ENCODE measurements around the gene NR6A1.

The NR6A1 gene

DNA sequence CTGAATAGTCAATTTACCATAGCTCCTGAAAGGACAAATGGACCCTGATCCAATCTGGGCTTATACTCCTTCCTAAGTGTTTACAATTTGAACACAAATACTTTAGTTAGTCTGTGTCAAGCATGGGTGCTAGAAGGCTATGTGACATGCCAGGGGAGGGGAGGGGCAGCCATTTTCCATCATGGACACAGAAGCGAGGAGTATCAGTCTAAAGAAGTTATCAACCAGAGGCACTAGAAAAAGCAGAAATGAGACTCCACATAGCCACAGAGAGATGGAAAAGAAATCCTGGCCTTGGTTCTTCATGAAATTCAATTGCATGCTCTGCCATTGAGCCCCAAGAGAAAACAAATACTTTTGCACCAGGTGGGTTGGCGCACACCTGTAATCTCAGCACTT, 61.8 kb downstream of the NR6A1 start:
- Histone ChIP-seq H3K9me3 (ENCODE audit: control insufficient read depth, insufficient read depth, low read length) (no peaks in the 10 kb centered on the region), H3K4me1 (ENCODE audit: control insufficient read depth, insufficient read depth, low read length) (peaks cover 1% of the 10 kb centered on the region; the same call in 1 of the 2 replicates), H3K27ac (ENCODE audit: low read length) (no peak overlapping the region), H3K36me3 (ENCODE audit: control insufficient read depth, insufficient read depth, low read length) (no peaks in the 10 kb centered on the region), H3K27me3 (ENCODE audit: control insufficient read depth, insufficient read depth, low read length) (no peaks in the 10 kb centered on the region), H3K4me3 (ENCODE audit: low read length) (no peak overlapping the region)
- WGBS (ENCODE audit: insufficient coverage, insufficient read length): no CpG with 5 or more reads among the region's 2 CpGs
- DNase-seq (ENCODE audit: low read depth, low spot score): no peak

DNA sequence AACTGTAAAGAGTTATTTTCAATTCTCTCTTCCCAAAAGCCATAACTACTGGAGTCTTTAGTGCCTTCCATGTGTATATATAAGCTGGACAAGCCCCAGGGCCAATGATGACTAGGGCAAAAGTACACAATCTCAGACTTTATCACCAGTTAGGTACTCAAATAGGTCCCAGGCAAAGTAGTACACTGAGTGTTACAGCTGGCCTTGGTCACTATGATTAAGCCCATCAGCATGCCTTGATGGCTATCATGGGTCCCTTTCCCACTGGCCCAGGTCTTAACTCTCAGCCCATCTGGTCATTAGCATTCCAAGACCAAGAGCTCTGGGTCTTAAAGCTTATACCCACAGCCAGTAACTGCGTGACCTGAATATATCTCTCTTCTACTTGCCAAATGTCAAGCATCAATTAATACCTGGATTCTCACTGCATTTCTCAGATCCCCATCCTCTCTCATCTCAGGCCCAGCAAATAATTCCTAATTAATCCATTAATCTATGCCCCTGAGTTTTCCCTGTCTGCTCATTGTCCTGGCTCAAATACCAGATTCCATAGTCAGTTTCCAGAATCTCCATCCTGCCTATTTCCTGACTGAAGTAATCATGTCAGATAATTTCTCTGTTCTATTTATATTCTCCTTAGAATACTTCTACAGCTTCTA, 62.3 kb downstream of the NR6A1 start:
- peaks cover 1% of the 10 kb centered on the region; the same call in 1 of the 2 replicates for H3K4me1 ChIP-seq (ENCODE audit: control insufficient read depth, insufficient read depth, low read length)
- DNase-seq (ENCODE audit: low read depth, low spot score): no peak
- H3K27me3 ChIP-seq (ENCODE audit: control insufficient read depth, insufficient read depth, low read length): no peaks in the 10 kb centered on the region
- WGBS (ENCODE audit: insufficient coverage, insufficient read length): no CpG with 5 or more reads among the region's 1 CpG
- no peak overlapping the region for H3K27ac ChIP-seq (ENCODE audit: low read length)
- H3K4me3 ChIP-seq (ENCODE audit: low read length): no peak overlapping the region
- no peaks in the 10 kb centered on the region for H3K9me3 ChIP-seq (ENCODE audit: control insufficient read depth, insufficient read depth, low read length)
- H3K36me3 ChIP-seq (ENCODE audit: control insufficient read depth, insufficient read depth, low read length): no peaks in the 10 kb centered on the region

DNA sequence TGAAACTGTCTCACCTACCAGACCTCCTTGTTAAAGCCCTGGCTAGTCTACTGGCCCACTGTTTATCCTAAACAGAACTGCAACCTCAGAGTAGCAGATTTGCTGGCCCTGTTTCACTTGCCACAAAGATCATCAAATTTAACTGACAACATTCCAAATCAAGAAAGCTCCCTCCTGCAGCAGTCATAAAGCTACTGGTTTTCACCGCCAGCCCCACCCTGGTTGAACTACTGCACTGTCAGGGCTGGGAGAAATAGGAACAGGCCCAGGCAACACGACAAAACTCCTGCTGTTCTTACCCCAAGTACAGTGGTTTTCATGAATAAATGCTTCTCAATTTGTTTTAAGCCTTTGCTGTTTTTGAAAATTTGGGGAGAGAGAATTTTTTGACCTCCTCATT, 63.0 kb downstream of the NR6A1 start:
- Histone ChIP-seq H3K27ac (ENCODE audit: low read length) (no peak overlapping the region), H3K9me3 (ENCODE audit: control insufficient read depth, insufficient read depth, low read length) (no peaks in the 10 kb centered on the region), H3K36me3 (ENCODE audit: control insufficient read depth, insufficient read depth, low read length) (no peaks in the 10 kb centered on the region), H3K4me1 (ENCODE audit: control insufficient read depth, insufficient read depth, low read length) (peaks cover 1% of the 10 kb centered on the region; the same call in 1 of the 2 replicates), H3K4me3 (ENCODE audit: low read length) (no peak overlapping the region), H3K27me3 (ENCODE audit: control insufficient read depth, insufficient read depth, low read length) (no peaks in the 10 kb centered on the region)
- no peak for DNase-seq (ENCODE audit: low read depth, low spot score)
- WGBS (ENCODE audit: insufficient coverage, insufficient read length): no CpG with 5 or more reads among the region's 2 CpGs

DNA sequence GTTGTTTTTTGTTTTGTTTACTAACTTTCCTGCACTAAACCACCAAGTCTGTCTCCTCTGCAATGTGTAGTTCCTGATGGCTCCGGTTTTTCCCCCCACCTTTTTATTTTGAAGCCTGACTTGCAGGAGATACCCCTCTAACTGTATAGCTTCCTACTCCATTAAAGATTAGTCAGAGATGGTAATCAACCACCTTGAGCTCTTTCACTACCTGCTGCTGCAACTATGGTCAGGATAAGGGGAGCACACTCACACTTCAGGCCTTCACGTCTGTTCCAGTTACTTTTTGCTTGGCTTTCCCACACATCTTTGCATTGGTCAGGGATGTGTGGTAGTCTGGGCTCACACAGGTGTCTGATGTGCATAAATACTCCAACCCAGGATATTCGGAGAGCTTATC, 63.4 kb downstream of the NR6A1 start:
- Histone ChIP-seq H3K27me3 (ENCODE audit: control insufficient read depth, insufficient read depth, low read length) (no peaks in the 10 kb centered on the region), H3K4me1 (ENCODE audit: control insufficient read depth, insufficient read depth, low read length) (peaks cover 1% of the 10 kb centered on the region; the same call in 1 of the 2 replicates), H3K36me3 (ENCODE audit: control insufficient read depth, insufficient read depth, low read length) (no peaks in the 10 kb centered on the region), H3K9me3 (ENCODE audit: control insufficient read depth, insufficient read depth, low read length) (no peaks in the 10 kb centered on the region), H3K27ac (ENCODE audit: low read length) (no peak overlapping the region), H3K4me3 (ENCODE audit: low read length) (no peak overlapping the region)
- DNase-seq (ENCODE audit: low read depth, low spot score): no peak
- WGBS (ENCODE audit: insufficient coverage, insufficient read length): no CpG with 5 or more reads among the region's 3 CpGs

DNA sequence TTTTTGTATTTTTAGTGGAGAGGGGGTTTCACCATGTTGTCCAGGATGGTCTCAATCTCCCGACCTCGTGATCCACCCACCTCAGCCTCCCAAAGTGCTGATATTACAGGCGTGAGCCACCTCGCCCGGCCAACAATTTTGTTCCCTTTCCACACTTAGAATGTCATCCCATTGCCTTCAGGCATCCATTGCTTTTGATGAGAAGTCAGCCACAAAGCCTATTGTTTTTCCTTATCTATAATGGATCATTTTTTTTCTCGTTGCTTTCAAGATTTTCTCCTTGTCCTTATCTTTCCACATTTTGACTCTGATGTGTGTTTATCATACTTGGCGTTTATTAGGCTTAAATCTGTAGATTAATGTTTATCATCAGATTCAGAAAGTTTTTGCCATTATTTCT, 64.4 kb downstream of the NR6A1 start:
- Histone ChIP-seq H3K27ac (ENCODE audit: low read length) (no peak overlapping the region), H3K9me3 (ENCODE audit: control insufficient read depth, insufficient read depth, low read length) (no peaks in the 10 kb centered on the region), H3K36me3 (ENCODE audit: control insufficient read depth, insufficient read depth, low read length) (no peaks in the 10 kb centered on the region), H3K27me3 (ENCODE audit: control insufficient read depth, insufficient read depth, low read length) (no peaks in the 10 kb centered on the region), H3K4me3 (ENCODE audit: low read length) (no peak overlapping the region), H3K4me1 (ENCODE audit: control insufficient read depth, insufficient read depth, low read length) (peaks cover 1% of the 10 kb centered on the region; the same call in 1 of the 2 replicates)
- DNase-seq (ENCODE audit: low read depth, low spot score): no peak
- no CpG with 5 or more reads among the region's 7 CpGs for WGBS (ENCODE audit: insufficient coverage, insufficient read length)

DNA sequence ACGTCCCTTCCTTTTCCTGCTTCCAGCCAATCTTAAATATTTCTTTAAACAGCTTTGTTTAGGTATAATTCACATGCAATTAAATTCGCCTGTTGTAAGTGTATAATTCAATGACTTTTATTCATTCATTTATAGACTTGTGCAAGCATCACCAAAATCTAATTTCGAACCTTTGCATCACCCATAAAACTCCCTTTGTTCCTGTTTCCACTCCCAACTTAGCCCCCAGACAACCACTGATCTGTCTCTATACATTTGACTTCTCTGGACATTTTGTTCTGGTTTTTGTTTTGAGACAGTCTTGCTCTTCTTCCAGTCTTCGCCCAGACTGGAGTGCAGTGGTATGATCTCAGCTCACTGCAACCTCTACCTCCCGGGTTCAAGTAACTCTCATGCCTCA, 71.5 kb downstream of the NR6A1 start:
- Histone ChIP-seq H3K27me3 (ENCODE audit: control insufficient read depth, insufficient read depth, low read length) (no peaks in the 10 kb centered on the region), H3K9me3 (ENCODE audit: control insufficient read depth, insufficient read depth, low read length) (no peaks in the 10 kb centered on the region), H3K4me3 (ENCODE audit: low read length) (no peak overlapping the region), H3K36me3 (ENCODE audit: control insufficient read depth, insufficient read depth, low read length) (no peaks in the 10 kb centered on the region), H3K27ac (ENCODE audit: low read length) (no peak overlapping the region), H3K4me1 (ENCODE audit: control insufficient read depth, insufficient read depth, low read length) (peaks cover 1% of the 10 kb centered on the region; the same call in 1 of the 2 replicates)
- no peak for DNase-seq (ENCODE audit: low read depth, low spot score)
- WGBS (ENCODE audit: insufficient coverage, insufficient read length): no CpG with 5 or more reads among the region's 5 CpGs

DNA sequence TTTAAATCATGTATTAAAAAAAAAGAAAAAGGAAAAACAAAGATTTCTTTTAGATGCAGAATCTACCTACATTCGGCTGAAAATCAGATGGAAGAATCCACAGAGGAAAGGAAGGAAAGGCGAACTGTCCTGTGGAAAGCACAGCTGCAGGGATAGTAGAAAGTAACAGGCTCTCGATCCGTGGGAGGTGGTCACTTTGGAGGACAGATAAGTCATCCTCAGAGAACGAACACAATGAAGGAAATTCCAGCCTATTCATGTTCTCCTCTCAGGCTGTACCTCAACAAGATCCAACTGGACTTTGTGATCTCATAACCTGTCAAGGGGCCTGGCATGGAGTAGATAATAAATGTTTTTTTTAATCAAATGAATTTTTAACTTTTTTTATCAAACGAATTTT, 72.8 kb downstream of the NR6A1 start:
- Histone ChIP-seq H3K4me1 (ENCODE audit: control insufficient read depth, insufficient read depth, low read length) (peaks cover 3% of the 10 kb centered on the region; the same call in 1 of the 2 replicates), H3K27ac (ENCODE audit: low read length) (no peak overlapping the region), H3K36me3 (ENCODE audit: control insufficient read depth, insufficient read depth, low read length) (no peaks in the 10 kb centered on the region), H3K4me3 (ENCODE audit: low read length) (no peak overlapping the region), H3K9me3 (ENCODE audit: control insufficient read depth, insufficient read depth, low read length) (no peaks in the 10 kb centered on the region), H3K27me3 (ENCODE audit: control insufficient read depth, insufficient read depth, low read length) (no peaks in the 10 kb centered on the region)
- WGBS (ENCODE audit: insufficient coverage, insufficient read length): no CpG with 5 or more reads among the region's 6 CpGs
- no peak for DNase-seq (ENCODE audit: low read depth, low spot score)

DNA sequence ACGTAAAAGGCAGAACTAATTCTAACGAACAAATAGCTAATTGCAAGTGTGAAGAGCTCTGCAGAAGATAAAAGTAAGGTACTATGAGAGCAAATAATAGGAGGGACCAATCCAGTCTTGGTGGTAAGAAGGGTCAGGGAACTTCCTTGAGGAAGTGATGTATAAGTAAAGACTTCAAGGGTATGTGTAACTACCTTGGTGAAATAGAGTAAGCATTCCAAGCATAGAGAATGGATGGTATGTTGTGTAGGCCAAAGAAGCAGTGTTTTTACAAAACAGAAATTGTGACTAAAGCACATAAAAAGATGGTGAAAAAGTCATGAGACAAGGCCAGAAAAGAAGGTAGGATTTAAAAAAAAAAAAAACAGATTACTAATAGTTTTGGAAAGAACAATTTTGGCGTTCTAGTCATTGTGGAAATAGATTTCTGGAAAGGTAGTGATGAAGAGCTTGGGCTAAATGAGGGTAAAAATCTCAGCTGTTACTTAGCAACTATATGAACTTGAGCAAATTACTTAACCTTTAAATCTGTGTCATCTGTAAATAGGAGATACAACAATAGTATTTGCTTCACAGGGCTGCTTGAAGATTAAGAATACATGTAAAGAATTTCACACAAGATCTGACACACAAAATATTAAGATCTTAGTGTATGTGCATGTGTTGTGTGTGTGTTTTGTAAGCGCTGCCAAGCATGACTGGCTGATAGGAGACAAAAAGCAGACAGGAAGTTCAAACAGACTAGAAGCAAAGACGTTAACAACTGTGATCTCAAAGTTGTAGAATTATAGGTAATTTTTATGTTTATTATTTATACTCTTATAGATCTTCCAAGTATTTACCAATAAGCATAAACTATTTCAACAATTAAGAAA, 73.5 kb downstream of the NR6A1 start:
- H3K27ac ChIP-seq (ENCODE audit: low read length): no peak overlapping the region
- H3K36me3 ChIP-seq (ENCODE audit: control insufficient read depth, insufficient read depth, low read length): no peaks in the 10 kb centered on the region
- no peak overlapping the region for H3K4me3 ChIP-seq (ENCODE audit: low read length)
- no peaks in the 10 kb centered on the region for H3K9me3 ChIP-seq (ENCODE audit: control insufficient read depth, insufficient read depth, low read length)
- DNase-seq (ENCODE audit: low read depth, low spot score): no peak
- peaks cover 3% of the 10 kb centered on the region; the same call in 1 of the 2 replicates for H3K4me1 ChIP-seq (ENCODE audit: control insufficient read depth, insufficient read depth, low read length)
- H3K27me3 ChIP-seq (ENCODE audit: control insufficient read depth, insufficient read depth, low read length): no peaks in the 10 kb centered on the region
- WGBS (ENCODE audit: insufficient coverage, insufficient read length): no CpG with 5 or more reads among the region's 5 CpGs

DNA sequence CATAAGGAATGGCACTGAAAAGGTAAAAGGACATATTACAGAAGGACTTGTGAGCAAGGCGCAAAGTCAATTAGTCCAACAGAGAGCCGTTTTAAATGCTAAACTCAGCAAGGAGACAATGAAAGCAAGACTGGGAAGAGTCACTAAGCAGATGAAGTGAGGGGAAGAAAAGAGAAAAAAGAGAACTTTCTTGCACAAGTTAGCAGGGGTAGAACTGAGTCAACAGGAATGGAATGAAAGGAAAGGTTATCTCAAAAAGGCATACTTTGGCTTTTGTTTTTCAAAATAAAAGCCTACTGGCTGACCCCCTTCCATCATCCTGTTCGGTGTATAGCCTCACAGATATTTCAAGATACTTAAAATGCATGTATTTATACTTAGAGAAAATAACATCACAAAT, 75.0 kb downstream of the NR6A1 start:
- H3K9me3 ChIP-seq (ENCODE audit: control insufficient read depth, insufficient read depth, low read length): no peaks in the 10 kb centered on the region
- no peaks in the 10 kb centered on the region for H3K36me3 ChIP-seq (ENCODE audit: control insufficient read depth, insufficient read depth, low read length)
- no peaks in the 10 kb centered on the region for H3K27me3 ChIP-seq (ENCODE audit: control insufficient read depth, insufficient read depth, low read length)
- WGBS (ENCODE audit: insufficient coverage, insufficient read length): no CpG with 5 or more reads among the region's 3 CpGs
- no peak overlapping the region for H3K4me3 ChIP-seq (ENCODE audit: low read length)
- no peak overlapping the region for H3K27ac ChIP-seq (ENCODE audit: low read length)
- DNase-seq (ENCODE audit: low read depth, low spot score): no peak
- H3K4me1 ChIP-seq (ENCODE audit: control insufficient read depth, insufficient read depth, low read length): peaks cover 3% of the 10 kb centered on the region; the same call in 1 of the 2 replicates

DNA sequence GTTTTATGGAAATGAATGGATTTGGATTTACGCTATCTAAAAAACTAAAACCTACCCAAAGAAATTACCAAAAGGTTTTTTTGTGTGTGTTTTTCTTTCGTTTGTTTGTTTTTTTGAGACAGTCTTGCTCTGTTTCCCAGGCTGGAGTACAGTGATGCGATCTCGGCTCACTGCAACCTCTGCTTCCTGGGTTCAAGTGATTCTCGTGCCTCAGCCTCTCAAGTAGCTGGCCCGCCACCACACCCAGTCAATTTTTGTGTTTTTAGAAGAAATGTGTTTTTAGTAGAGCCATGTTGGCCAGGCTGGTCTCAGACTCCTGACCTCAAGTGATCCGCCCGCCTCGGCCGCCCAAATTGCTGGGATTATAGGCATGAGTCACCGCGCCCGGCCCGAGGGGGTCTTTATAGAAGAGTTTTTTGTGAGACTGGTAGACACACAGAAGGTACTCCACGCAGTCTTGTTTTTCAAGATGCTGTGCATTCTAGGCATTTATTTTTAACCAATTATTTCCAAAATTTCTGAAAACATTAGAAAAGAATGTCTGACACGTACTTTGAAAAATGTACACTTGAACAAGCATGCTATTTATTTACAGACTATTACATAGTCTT, 75.7 kb downstream of the NR6A1 start:
- no peak overlapping the region for H3K4me3 ChIP-seq (ENCODE audit: low read length)
- no CpG with 5 or more reads among the region's 16 CpGs for WGBS (ENCODE audit: insufficient coverage, insufficient read length)

More for the DNA sequence above, 75.7 kb downstream of the NR6A1 start:
- Histone ChIP-seq H3K27me3 (ENCODE audit: control insufficient read depth, insufficient read depth, low read length) (no peaks in the 10 kb centered on the region), H3K36me3 (ENCODE audit: control insufficient read depth, insufficient read depth, low read length) (no peaks in the 10 kb centered on the region), H3K4me1 (ENCODE audit: control insufficient read depth, insufficient read depth, low read length) (peaks cover 3% of the 10 kb centered on the region; the same call in 1 of the 2 replicates), H3K9me3 (ENCODE audit: control insufficient read depth, insufficient read depth, low read length) (no peaks in the 10 kb centered on the region), H3K27ac (ENCODE audit: low read length) (no peak overlapping the region)
- DNase-seq (ENCODE audit: low read depth, low spot score): no peak

All from iPS DF 6.9 (cell line).